Loucy (cell line): ENCODE results near the gene SMURF2.

ENCODE experiments used
- H2AFZ ChIP-seq: fragments of 200-600 bp; sonication (generic); 2 replicates; pipeline ENCODE4 v1.6.0; 2016; ENCODE audit warnings: antibody characterized with exemption, mild to moderate bottlenecking, low read length, moderate library complexity
- H3F3A ChIP-seq: fragments of 200-600 bp; 2 replicates; pipeline ENCODE4 v1.6.0; 2016; ENCODE audit warnings: antibody characterized with exemption, low read depth, mild to moderate bottlenecking
- H3K27me3 ChIP-seq: fragments of 200-600 bp; sonication (generic); 2 replicates; pipeline ENCODE4 v1.6.1; 2014; ENCODE audit warnings: low read length, mild to moderate bottlenecking; ENCODE audit not compliant: insufficient read depth, poor library complexity, severe bottlenecking
- H3K36me3 ChIP-seq: fragments of 200-600 bp; sonication (generic); 2 replicates; pipeline ENCODE4 v1.6.1; 2016; ENCODE audit warnings: low read length; ENCODE audit not compliant: insufficient read depth
- H3K4me1 ChIP-seq: fragments of 200-600 bp; sonication (generic); 2 replicates; pipeline ENCODE4 v1.5.1; 2014; ENCODE audit warnings: low read length, mild to moderate bottlenecking; ENCODE audit not compliant: insufficient read depth, poor library complexity, severe bottlenecking
- H3K4me2 ChIP-seq: fragments of 200-600 bp; sonication (generic); 2 replicates; pipeline ENCODE4 v1.6.0; 2014; ENCODE audit warnings: antibody characterized with exemption, low read length, low read depth, mild to moderate bottlenecking; ENCODE audit not compliant: poor library complexity, severe bottlenecking
- H3K4me3 ChIP-seq: fragments of 200-600 bp; sonication (generic); 2 replicates; pipeline ENCODE4 v1.5.1; 2014; ENCODE audit warnings: low read length, mild to moderate bottlenecking, mixed read lengths; ENCODE audit not compliant: poor library complexity, severe bottlenecking
- H3K79me2 ChIP-seq: fragments of 200-600 bp; sonication (generic); 2 replicates; pipeline ENCODE4 v1.6.1; 2014; ENCODE audit warnings: low read length; ENCODE audit not compliant: insufficient read depth
- H3K9ac ChIP-seq: fragments of 200-600 bp; sonication (generic); 2 replicates; pipeline ENCODE4 v1.6.0; 2014; ENCODE audit warnings: mild to moderate bottlenecking, low read depth, low read length, moderate library complexity; ENCODE audit not compliant: poor library complexity, severe bottlenecking
- H3K9me2 ChIP-seq: fragments of 200-600 bp; sonication (generic); replicated peaks from 2 replicates; pipeline ENCODE4 v1.6.1; 2016; ENCODE audit warnings: low read depth, low read length, mixed read lengths
- H3K9me3 ChIP-seq: fragments of 200-600 bp; sonication (generic); 2 replicates; pipeline ENCODE4 v1.6.1; 2014; ENCODE audit warnings: mild to moderate bottlenecking, antibody characterized with exemption, low read length, low read depth; ENCODE audit not compliant: insufficient read depth
- H4K20me1 ChIP-seq: fragments of 200-600 bp; sonication (generic); 2 replicates; pipeline ENCODE4 v1.6.0; 2014; ENCODE audit warnings: antibody characterized with exemption, low read length, mild to moderate bottlenecking; ENCODE audit not compliant: insufficient read depth, poor library complexity, severe bottlenecking
- CTCF ChIP-seq: fragments of 200-600 bp; sonication (generic); conservative IDR thresholded peaks from 2 replicates; pipeline ENCODE4 v1.5.1; 2014; ENCODE audit warnings: mild to moderate bottlenecking, antibody characterized with exemption, low read length
- EZH2phosphoT487 ChIP-seq: fragments of 200-600 bp; IDR thresholded peaks from 2 replicates; pipeline ENCODE4 v1.6.1; 2018; ENCODE audit warnings: antibody characterized with exemption, mild to moderate bottlenecking, moderate library complexity, borderline replicate concordance

Gene SMURF2

GRCh38 chr17:64627797-64628196 lies 34.3 kb downstream of the SMURF2 start:
- Histone ChIP-seq H3K27me3 (no peaks in the 10 kb centered on the region), H3F3A (no peaks in the 10 kb centered on the region), H3K9ac (no peak overlapping the region), H3K4me2 (no peak overlapping the region), H4K20me1 (peaks cover 82% of the 10 kb centered on the region), H3K79me2 (peaks cover 99% of the 10 kb centered on the region), H3K9me3 (no peaks in the 10 kb centered on the region), H2AFZ (no peak overlapping the region), H3K4me3 (no peak overlapping the region), H3K4me1 (peaks cover 12% of the 10 kb centered on the region), H3K36me3 (peaks cover 12% of the 10 kb centered on the region; the same call in 1 of the 2 replicates), H3K9me2 (no peaks in the 10 kb centered on the region)
- TF ChIP-seq EZH2phosphoT487, result no peak
- no peak for TF ChIP-seq CTCF

DNA sequence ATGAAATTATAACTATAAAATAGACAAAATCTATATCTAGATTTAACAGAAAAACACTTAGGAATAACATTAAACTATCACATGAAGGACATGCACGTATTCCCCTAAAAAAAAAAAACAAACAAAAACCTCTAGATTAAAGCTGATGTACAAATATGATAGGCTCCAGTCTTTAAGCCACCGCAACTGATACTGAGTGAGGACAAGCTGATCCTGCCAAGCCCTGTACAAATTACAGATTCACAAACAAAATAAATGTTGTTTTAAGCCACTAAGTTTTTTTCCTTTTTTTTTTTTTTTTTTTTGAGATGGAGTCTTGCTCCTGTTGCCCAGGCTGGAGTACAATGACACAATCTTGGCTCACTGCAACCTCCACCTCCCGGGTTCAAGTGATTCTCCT lies 35.3 kb downstream of the SMURF2 start:
- Histone ChIP-seq H3K79me2 (peaks cover 98% of the 10 kb centered on the region), H3K9ac (no peak overlapping the region), H3K27me3 (no peaks in the 10 kb centered on the region), H3F3A (no peaks in the 10 kb centered on the region), H2AFZ (no peak overlapping the region), H3K9me2 (no peaks in the 10 kb centered on the region), H4K20me1 (peaks cover 79% of the 10 kb centered on the region), H3K4me1 (peaks cover 5% of the 10 kb centered on the region), H3K36me3 (peaks cover 11% of the 10 kb centered on the region; the same call in 1 of the 2 replicates), H3K4me3 (no peak overlapping the region), H3K9me3 (no peaks in the 10 kb centered on the region), H3K4me2 (no peak overlapping the region)
- TF ChIP-seq EZH2phosphoT487 (no peak), CTCF (no peak)

GRCh38 chr17:64625541-64625940 lies 36.6 kb downstream of the SMURF2 start:
- Histone ChIP-seq H3K4me3 (no peak overlapping the region), H2AFZ (no peak overlapping the region), H3K79me2 (peaks cover 93% of the 10 kb centered on the region), H3K27me3 (no peaks in the 10 kb centered on the region), H3K9ac (no peak overlapping the region), H3F3A (no peaks in the 10 kb centered on the region), H4K20me1 (peaks cover 73% of the 10 kb centered on the region), H3K9me2 (no peaks in the 10 kb centered on the region), H3K4me2 (no peak overlapping the region), H3K4me1 (peaks cover 8% of the 10 kb centered on the region), H3K9me3 (no peaks in the 10 kb centered on the region), H3K36me3 (peaks cover 11% of the 10 kb centered on the region; the same call in 1 of the 2 replicates)
- no peak for TF ChIP-seq EZH2phosphoT487
- no peak for TF ChIP-seq CTCF
